Activated CD8-positive, alpha-beta memory T cell treated with anti-CD3 and anti-CD28 coated beads, Interleukin-2, amount 50 U/mL, for 48 hours (primary cell): ENCODE results near the gene CCNK.

Experiments used
- DNase-seq: peaks from one replicate; pipeline ENCODE4 v3.0.0-alpha.2; 2020

CCNK gene

DNA sequence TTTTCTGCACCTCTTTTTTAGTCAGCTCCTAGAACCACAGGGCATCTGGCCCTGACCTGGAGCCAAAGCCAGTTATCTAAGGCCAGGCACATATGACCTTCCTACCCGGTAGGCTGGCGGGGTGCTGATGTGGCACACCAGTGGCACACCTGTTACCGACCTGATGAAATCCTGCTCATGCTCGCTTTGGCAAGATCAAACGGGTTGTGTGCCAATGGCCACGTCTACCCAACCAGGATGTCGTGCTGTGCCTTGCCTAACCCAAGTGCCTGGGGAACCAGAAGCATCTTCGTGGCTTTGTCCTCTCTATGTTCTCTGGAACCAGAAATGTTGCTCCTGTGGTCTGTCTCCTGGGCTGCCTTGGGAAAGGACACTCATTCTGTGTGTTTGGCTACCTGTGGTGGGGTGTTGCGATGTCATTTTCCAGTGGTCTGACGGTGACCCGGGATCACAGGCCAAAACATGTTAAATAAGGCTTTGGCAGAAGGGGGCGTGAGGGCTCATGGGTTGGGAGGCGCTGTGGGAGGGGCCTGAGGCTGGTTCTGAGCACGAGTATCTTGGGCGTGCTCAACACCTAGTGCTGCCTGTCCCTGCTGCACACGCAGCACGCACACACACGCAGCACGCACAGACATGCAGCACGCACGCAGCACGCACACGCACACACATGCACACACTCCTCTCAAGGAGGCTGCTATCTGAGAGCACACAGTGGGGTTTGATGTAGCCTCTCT, 27.9 kb downstream of the CCNK start:
- peak; percentile 47 for DNase-seq

DNA sequence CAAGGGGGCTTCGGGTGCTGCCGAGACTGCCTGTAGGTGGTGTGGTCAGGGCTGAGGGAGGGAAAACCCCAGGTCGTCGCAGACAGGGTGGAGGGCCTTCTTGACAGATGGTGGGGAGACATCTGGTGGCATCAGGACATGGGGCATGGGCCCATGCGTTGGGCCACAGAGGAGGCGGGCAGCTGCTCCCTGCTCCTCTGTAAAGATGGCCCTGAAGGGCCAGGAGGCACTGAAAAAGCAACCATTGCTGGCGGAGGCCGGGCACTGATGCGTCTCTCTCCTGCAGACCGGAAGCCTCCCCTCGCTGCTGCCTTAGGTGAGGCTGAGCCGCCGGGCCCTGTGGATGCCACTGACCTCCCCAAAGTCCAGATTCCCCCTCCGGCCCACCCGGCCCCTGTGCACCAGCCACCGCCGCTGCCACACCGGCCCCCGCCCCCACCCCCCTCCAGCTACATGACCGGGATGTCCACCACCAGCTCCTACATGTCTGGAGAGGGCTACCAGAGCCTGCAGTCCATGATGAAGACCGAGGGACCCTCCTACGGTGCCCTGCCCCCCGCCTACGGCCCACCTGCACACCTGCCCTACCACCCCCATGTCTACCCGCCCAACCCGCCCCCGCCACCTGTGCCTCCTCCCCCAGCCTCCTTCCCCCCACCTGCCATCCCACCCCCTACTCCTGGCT, 28.8 kb downstream of the CCNK start:
- DNase-seq: peak; percentile 40

DNA sequence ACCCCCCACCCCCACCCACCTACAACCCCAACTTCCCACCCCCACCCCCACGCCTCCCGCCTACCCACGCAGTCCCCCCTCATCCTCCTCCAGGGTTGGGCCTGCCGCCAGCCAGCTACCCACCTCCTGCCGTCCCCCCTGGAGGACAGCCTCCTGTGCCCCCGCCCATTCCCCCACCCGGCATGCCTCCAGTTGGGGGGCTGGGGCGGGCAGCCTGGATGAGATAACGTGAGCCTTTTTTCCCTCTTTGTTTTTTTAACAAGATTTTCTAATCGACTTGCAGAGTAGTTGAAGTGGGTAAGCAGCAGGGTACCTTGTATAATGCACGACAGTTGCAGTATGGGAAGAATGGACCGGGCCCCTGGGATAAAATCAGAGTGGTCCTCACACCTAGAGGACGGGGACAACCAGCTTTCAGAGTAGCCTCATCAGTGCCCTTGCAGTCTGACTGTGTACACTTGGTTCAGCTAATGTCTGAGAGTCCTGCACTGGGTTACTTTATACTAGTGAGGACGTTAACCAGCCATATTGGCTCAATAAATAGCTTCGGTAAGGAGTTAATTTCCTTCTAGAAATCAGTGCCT, 29.4 kb downstream of the CCNK start:
- DNase-seq: peak; percentile 20

DNA sequence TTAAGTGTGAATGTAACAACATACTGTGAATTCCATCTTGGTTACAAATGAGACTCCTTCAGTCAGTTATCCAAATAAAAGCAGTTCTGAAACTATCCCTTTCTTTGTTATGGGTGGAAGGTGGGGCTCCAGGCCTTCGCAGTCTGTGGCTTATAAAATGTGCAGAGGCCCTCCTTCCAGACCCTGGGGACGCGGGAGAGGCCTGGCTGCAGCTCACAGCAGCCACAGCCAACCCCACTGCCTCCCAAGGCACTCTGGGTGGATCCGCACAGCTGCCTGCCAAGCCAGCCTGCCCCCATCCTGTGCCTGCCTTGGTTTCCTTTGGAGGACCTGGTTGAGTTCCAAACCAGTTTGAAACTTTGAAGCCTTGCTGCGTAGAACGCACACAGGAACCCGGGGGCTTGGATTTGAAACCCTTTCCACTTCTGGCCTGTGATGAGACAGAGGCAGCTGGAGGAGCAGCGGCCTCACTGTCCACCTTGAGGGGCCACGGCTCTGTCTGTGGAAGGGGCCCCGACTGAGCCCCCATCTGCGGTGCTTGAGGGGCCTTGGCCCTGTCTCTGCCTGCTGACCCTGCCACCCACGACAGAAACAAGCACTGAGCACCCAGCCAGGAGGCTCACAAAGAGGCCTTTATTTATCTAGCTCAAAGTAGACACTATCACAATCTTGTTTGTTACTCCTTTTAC, 30.4 kb downstream of the CCNK start:
- DNase-seq: peak; percentile 43

DNA sequence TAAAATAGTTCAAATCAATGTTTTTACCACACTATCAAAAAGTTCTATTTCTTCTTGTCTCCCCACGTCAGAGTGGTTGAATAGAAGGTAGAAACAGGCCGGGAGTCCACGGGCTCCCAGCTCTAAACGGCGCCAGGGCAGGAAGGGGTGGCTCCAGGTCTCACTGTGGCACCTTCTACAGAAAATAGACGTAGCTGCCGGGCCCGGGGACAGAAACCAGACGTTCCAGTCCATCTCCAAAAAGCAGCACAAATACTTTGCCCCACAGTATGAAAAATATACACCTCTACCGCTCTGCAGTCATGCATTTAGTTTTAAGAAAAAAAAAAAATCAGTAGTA, 30.9 kb downstream of the CCNK start:
- DNase-seq: no peak

DNA sequence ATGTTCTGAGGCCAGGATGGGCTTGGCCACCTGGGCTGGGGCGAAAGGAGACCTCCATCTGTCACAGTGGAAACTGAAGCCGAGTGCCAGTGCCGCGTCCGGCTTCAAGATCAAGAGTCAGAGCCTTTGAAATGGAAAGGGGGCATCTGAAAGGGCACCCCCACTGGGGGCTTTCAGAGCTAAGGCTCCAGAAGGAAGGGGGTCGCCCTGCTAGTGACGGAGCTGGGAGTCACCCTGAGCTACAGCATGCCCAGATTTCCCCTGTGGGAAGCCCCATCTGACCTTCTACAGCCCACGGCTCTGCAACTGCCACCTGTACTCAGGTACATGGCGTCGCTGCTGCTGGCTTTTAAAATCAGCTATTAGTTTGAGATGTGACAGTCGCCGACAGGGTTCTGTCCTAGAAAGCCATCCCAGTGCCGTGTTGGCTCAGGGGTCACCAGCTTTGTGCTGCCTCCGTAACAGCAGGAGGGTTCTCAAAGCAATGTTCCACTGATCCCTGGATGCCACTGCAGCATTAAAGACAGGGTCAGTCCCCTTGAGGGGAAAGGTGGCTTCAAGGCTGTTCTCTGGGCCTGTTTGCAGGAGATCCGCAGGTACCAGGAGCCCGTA, 31.5 kb downstream of the CCNK start:
- peak; percentile 44 for DNase-seq

DNA sequence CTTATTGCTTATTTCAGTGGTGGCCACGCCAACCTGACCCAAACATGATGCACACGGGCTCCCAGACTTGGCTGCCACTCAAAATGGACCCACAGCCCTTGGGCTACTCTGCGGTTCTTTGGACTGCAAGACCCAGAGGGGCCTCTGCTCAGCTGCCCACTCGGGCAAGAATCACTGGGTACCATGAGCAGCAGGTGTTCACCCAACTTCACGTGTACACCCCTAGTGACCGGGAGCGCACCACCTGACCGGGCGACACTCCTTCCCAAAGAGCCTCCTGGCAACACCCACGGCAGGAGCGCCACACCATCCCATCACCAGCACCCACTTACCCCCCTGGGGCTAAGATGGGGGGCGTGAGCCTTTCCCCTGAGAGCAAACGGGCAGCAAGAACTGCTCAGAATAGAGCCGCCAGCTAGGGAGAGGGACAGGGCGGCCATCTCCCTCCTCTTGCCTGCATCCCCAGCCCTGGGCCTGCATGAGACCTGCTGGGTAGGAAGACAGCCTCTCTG, 32.0 kb downstream of the CCNK start:
- DNase-seq: peak; percentile 49

DNA sequence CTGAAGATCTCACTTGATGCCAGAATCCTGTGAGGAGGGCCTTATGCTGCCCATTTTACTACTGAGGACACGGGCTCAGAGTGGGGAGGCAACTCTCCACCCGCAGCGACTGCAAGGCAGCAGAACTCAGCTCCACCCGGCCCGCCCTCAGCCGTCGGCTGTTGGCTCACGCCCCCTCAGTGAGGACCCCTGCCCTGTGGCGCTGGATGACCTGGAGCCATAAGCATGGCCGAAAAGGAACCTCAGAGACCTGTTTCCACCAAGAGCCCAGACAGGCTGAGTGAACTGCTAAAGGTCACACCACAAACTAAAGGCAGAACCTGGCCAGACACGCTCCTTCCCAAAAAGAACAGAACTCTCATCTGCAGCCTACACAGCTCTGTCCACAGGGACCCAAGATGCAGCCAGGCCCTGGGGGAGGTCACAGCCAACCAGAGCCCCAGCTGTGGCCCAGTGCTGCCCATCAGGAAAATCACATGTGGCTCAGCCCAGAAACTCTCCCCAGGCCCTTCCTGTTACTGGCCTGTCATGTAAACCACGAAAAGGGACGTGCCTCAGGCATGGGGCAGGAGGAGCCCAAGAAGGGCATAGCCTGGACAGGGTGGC, 32.8 kb downstream of the CCNK start:
- peak; percentile 51 for DNase-seq

DNA sequence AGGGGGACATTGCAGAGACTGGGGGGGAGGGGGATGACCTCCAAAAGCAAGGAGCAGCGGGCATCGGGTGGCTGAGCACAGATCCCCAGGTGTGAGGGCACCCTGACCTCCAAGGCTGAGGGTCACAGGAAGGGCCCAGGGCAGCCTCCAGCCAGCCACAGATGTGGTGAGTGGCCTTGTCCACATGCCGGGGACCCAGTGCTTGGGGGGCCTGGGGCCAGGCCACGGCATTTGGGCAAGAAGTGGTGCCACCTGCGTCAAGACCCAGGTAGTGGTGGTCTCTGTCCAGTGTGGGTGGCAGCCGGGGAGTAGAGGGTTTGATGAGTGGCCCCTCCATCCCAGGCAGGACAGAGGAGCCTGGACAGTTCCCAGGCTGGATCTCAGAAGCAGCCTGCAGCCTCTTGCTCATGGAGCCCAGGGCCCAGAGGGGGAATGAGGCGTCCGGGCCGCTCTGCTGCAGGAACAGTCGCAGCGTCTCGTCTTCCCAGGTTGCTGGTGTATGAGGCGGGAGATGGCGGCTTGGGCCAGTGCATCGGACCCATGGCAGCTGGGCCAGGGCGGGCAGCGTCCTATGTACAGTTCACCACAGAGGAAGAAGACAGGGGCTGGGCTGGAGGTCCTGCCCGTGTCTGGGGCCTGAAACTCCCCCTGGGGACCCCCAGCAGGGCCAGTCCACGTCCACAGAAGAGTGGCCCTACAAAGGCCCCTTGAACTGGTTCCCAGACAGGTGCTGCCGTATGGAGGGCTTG, 33.5 kb downstream of the CCNK start:
- DNase-seq: no peak

DNA sequence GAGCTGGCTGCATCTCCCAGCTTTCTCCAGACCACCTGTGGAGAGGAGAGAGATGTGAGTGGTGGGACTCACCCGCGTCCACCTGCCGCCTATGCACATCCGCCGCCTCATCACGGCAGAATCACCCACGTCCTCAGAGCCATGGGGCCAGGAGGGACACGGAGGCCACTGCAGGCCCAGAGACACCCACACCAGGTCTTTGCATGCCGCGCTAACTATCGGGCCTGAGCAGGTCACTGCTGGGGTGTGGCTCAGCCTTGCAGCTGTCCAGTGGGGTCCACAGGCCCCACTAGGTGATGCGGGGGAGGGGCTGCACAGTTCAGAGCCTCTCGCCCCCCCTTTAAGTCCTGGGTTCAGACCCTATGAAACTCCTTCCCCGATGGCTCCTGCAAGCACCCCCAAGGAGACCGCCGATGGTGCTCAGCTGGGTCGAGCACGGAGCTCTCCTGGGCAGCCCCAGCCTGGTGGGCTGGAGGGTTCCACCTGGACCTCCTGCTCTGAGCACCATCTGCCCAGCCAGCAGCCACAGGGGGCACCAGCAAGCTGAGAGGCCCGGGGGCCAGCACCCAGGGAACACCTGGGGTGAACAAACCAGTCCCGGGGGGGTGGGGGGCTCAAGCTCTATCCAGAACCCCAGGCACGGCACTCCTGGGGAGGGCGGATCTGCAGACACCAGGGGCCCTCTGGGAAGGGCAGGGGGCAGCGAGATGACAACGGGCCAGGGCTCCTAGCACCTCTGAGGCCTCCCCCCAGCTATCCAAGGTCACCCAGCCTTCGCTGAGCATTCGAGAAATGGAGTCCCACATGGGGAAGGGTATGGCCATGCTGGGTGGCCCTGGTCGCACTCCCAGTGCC, 34.3 kb downstream of the CCNK start:
- DNase-seq: no peak

DNA sequence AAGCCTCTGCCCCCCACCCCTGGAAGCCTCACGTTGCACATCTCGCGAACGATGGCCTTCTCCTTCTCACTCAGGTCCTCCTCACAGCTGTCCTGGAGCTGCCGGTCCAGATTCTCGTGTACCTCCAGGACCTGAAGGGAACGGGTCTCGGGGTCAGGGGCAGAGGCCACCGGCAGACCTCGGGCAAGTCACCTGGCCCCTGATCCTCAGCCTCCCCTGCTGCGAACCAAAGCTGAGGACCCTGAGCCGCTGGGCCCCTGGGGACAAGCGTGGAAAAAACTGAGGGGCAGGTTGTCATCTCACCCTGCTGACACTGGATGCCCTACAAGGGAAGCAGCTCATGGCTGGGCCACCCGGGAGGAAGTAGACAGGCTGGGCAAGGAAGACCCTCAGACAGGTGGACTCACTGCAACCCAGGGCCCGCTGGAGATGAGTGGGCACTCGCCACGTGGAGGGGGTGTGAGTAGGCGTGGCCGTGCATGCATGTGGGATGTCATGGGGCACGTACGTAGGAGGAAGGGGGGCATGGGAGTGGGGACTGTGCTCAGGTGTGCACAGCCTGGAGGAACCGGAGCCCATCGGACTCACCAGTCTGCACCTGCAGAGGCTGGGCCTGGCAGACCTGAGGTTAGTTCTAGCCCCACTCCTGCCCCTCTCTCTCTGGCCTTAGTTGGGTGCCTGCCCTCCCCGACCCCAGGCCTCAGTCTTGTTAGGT, 35.1 kb downstream of the CCNK start:
- no peak for DNase-seq

DNA sequence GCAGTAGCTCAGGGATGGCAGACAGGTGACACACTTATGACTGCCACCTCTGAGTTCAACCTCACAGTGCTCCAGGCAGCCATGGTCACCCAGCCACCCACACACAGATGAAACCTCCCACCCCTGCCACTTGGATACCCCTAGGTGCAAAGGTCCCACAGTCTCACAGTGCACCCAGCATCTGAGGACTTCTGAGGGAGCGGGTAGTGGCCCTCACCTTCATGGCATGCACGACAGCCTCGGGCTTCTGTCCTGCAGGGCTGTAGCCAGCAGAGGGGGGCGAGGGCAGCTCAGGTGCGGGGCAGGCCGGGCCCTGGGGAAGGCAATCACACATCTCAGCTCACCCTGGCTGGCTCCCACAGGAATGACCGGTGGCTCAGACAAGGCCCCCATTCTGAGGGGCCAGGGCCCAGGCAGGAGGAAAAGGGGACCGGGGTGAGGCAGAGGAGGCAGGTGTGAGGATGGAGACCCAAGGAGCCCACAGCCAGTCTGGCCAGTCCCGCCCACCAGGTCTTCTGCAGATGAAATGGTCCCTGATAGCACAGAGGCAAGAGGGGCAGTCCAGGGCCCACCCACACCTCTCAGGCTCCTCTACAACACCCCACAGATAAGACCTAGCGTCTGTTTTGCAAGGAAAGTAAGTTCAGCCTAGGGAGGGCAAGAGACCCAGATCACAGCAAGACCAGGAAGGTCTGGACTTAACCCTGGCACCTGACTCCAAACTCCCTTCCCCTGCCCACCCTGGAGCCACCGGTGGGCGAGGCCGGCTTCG, 35.8 kb downstream of the CCNK start:
- DNase-seq: no peak

DNA sequence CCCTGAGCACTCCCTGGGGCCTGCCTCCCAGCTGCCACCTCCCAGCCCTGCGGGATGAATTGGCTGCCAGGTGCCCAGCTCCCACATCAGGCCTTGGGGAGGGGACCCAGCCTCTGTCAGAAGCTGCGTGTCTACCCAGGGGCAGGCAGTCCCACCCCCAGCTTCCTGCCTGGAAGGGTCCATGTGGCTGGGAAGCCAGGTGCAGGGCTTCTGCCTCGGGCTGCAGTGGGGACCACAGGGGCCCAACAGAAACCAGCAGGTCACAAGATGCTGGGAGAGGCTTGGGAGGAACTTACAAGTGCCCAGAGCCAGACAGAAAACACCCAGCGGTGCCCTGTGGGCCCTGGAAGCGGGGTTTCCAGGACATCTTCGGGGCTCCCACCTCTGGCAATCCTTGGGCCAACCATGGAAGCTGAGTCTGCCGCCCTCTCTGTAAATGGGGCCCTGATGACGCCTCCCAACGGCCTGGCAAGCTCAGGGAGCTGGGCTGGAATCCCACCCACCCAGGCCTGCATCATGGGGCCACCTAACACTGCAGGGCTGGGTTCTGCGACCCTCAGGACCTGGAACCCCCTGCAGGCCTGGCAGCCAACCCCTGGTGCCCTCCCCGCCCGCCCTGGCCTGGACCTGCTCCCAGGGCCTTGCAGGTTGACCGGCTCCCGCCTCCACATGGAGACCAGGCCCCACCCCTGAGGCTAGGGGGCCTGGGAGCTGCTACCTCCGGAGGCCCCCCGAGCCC, 36.6 kb downstream of the CCNK start:
- no peak for DNase-seq

DNA sequence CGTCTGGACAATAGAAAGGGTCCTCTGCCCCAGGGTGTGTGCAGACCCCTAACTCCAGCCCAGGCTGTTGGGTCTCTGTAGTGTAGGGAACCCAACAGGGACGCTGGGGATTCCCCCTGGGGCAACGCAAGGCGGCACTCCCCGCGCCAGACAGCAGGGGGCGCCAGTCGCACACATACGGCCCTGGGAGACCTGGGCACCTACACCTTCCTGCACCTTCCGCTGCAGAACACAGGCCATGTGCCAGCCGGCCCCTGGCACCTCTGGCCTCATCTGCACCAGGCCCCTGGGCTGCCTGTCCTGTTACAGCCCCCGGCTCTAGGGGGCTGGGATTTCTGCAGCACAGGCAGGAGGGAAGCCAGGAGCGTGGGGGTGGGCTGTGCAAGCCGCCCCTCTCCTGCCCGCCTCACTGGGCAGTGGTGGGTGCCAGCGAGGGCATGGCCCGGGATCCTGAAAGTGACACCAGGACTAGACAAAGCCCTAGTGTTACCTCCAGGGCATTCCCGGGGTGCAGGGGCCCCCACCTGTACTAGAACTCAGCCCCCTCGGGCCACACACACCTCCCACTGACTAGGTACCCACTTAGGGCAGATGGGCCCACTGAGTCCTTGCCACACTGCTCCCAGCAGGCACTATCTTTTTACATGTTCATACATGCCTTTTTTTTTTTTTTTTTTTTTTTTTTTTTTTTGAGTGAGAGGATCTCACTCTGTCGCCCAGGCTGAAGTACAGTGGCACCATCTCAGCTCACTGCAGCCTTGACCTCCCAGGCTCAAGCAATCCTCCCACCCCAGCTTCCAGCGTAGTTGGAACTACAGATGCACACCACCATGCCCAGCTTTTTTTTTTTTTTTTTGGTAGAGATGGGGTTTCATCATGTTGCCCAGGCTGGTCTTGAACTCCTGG, 37.5 kb downstream of the CCNK start:
- DNase-seq: peak; percentile 97

DNA sequence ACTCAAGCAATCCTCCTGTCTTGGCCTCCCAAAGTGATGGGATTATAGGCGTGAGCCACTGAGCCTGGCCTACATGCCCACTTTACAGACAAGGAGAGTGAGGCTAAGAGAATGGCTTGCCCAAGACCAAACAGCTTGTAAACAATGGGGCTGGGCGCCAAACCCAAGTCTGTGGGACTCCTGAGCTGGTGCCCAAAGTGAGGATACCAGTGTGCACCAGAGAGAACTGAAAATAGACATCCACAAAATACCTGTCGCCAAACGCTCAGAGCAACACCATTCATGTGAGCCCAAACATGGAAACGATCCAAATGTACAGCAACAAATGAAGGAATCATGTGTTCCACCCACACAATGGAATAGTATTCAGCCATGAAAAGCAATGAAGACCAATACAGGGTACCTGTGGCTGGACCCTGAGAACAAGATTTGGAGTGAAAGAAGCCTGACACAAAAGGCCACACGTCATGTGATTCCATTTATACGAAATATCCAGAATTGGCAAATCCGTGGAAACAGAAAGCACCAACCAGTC, 38.2 kb downstream of the CCNK start:
- DNase-seq: no peak

DNA sequence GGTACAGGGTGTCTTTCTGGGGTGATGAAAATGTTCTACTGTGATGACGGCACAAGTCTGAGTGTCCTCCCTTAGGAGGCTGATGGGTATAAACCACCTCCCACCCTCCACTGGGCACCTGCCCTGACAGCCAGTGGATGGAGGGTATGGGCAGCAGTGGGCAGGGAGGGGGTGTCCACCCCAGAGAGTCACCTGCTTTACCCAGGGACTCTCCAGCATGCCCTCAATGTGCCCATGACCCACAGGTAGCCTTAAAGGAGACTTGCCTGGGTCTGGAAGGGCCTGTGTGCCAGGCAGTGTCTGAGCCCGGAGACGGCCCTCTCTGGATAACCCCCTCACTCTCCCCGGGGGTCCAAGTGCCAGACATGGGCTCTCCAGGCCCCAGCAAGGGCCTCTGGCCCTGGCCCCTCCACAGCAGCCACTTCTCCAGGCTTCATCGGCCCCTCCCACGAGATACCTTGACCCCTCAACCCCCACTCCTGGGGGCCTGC, 38.8 kb downstream of the CCNK start:
- no peak for DNase-seq

DNA sequence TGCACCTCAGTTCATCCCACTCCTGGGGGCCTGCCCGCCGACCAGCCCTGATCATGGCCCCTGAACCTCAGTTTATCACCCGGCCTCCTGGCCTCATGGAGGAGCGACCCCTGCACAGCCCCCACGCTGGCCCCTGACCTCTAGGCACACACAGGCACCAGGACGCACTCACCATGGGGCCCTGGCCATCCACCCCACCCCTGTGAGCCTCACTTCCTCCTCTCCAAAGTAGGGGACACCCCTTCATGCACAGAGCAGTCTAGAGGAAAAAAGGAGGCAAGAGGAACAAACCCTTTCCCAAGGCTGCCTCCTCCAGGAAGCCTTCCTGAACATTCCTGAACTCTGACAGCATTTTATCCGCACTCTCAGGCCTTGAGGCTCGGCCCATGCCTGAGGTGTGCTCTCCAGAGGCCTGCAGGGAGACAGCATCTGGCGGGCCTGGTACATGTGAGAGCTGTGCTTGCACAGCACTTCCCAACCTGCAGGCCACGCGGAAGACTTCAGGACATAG, 39.4 kb downstream of the CCNK start:
- no peak for DNase-seq
